ENCODE data around the gene TAF4. TPM values are rescaled to one million over a fixed set of nuclear protein-coding genes. Genes with fewer than 3 reads are reported as not detected.

Gene TAF4
- total and polyA plus RNA-seq, 2 of the 13 experiments (the other 11 are each of a cell fraction or from before 2014, with no cell fraction given): 5.9 to 12.0 TPM

GRCh38 chr20:62049342-62050165 lies 16.1 kb downstream of the TAF4 start (continued):
- TF ChIP-seq, protein P1, sequence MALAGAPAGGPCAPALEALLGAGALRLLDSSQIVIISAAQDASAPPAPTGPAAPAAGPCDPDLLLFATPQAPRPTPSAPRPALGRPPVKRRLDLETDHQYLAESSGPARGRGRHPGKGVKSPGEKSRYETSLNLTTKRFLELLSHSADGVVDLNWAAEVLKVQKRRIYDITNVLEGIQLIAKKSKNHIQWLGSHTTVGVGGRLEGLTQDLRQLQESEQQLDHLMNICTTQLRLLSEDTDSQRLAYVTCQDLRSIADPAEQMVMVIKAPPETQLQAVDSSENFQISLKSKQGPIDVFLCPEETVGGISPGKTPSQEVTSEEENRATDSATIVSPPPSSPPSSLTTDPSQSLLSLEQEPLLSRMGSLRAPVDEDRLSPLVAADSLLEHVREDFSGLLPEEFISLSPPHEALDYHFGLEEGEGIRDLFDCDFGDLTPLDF (CRISPR knock-in tag; IDR thresholded peaks at IDR 0.05): no peak
- TF ChIP-seq KAT7 (CRISPR knock-in tag; IDR thresholded peaks at IDR 0.05; ENCODE audit: borderline replicate concordance) (no peak), MIXL1 (CRISPR knock-in tag; IDR thresholded peaks at IDR 0.05) (no peak), HES4 (CRISPR knock-in tag; IDR thresholded peaks at IDR 0.05; ENCODE audit: borderline replicate concordance) (0 out of 2 replicates have a peak, but pooled peaks have one; percentile 24), HOXA3 (CRISPR knock-in tag; IDR thresholded peaks at IDR 0.05) (no peak), SCMH1 (CRISPR knock-in tag; IDR thresholded peaks at IDR 0.05; ENCODE audit: borderline replicate concordance) (no peak), SP140L (CRISPR knock-in tag; IDR thresholded peaks at IDR 0.05; ENCODE audit: borderline replicate concordance) (no peak), AGO2 (optimal IDR thresholded peaks at IDR 0.05; ENCODE audit: low read depth, low read length) (peak; percentile 5)
- TF ChIP-seq, protein P2, sequence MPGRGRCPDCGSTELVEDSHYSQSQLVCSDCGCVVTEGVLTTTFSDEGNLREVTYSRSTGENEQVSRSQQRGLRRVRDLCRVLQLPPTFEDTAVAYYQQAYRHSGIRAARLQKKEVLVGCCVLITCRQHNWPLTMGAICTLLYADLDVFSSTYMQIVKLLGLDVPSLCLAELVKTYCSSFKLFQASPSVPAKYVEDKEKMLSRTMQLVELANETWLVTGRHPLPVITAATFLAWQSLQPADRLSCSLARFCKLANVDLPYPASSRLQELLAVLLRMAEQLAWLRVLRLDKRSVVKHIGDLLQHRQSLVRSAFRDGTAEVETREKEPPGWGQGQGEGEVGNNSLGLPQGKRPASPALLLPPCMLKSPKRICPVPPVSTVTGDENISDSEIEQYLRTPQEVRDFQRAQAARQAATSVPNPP (CRISPR knock-in tag; IDR thresholded peaks at IDR 0.05): no peak

DNA sequence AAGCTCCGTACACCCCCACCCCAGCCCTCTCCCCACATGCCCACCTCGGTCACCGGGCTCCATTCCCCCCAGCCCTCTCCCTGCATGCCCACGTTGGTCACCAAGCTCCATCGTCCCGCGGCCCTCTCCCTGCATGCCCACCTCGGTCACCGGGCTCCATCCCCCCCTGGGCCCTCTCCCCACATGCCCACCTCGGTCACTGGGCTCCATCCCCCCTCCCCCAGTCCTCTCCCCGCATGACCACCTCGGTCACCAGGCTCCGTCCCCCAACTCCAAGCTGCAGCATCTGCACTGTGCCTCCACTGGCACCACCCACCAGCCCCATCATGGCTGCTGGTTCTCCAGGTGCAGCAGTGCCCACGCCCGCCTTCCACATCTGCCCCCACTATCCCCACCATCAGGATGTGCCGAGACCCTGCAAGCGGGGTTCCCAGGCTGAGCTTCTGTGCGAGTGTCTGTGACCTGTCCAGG lies 16.8 kb downstream of the TAF4 start:
- CTCF ChIA-PET (ENCODE audit: low intra/inter-chr PET ratio, low total read pairs): no interaction called here
- FAIRE-seq: no peak
- intact Hi-C loops (cut with micrococcal nuclease; ENCODE audit: unreplicated experiment) (no loop called here), in situ Hi-C loops (cut with HindIII; ENCODE audit: extremely low pct_ligation_motif_present, low pct_unique_long_range_greater_than_20kb) (no loop called here)
- WGBS (ENCODE audit: low lambda C conversion rate): 92% methylated on average over 18 of the region's 18 CpGs
- POLR2A ChIA-PET: no interaction called here
- no peak for DNase-seq (ENCODE audit: low spot score)
- Histone ChIP-seq H3K9ac (ENCODE audit: insufficient read depth, low read depth, low read length) (no peak overlapping the region), H3K4me3 (replicated peaks in 1 of 3; ENCODE audit: insufficient read depth in 1 of 3, low read depth in 2 of 3, low read length in 3 of 3) (no peak overlapping the region), H3K9me3 (ENCODE audit: low read length) (no peaks in the 10 kb centered on the region), H3K27me3 (ENCODE audit: control insufficient read depth in 1 of 2, insufficient read depth in 2 of 2, low read length in 2 of 2) (no peaks in the 10 kb centered on the region), H3K36me3 (replicated peaks in 1 of 2; ENCODE audit: control insufficient read depth in 1 of 2, insufficient read depth in 2 of 2, low read length in 2 of 2) (peaks cover 19% of the 10 kb centered on the region in 2 experiments; a peak in 4 of 5 replicates), H3K4me2 (ENCODE audit: low read depth, low read length) (no peak overlapping the region), H4K20me1 (ENCODE audit: insufficient read depth, low read length) (peaks cover 20% of the 10 kb centered on the region), H3K79me2 (ENCODE audit: insufficient read depth, low read length) (peaks cover 96% of the 10 kb centered on the region), H3K4me1 (ENCODE audit: insufficient read depth, low read length) (peaks cover 15% of the 10 kb centered on the region), H3K27ac (ENCODE audit: extremely low read length, insufficient read depth, low read length) (no peak overlapping the region), H2AFZ (ENCODE audit: low read length) (no peak overlapping the region)
- ATAC-seq: no peak
- no TSS peak for BruUV-seq (replicated peaks)
- no peak for TF ChIP-seq MXI1 (IDR thresholded peaks at IDR 0.05; ENCODE audit: borderline replicate concordance, low read depth, low read length)
- no peak for TF ChIP-seq DNMT3B (CRISPR knock-in tag; conservative IDR thresholded peaks at IDR 0.05)
- 0 out of 2 replicates have a peak, but pooled peaks have one; percentile 1 for TF ChIP-seq GABPA (IDR thresholded peaks at IDR 0.05; ENCODE audit: low read depth, low read length)
- TF ChIP-seq GABPA (CRISPR knock-in tag; IDR thresholded peaks at IDR 0.05; ENCODE audit: low read depth): no peak
- TF ChIP-seq GLMP (CRISPR knock-in tag; IDR thresholded peaks at IDR 0.05; ENCODE audit: borderline replicate concordance): no peak
- TF ChIP-seq TARDBP (CRISPR knock-in tag; IDR thresholded peaks at IDR 0.05): no peak
- no peak for TF ChIP-seq SRY (CRISPR knock-in tag; IDR thresholded peaks at IDR 0.05)
- TF ChIP-seq CREM (IDR thresholded peaks at IDR 0.05): no peak
- no peak for TF ChIP-seq CREM (CRISPR knock-in tag; IDR thresholded peaks at IDR 0.05)
- no peak for TF ChIP-seq ZNF576 (CRISPR knock-in tag; IDR thresholded peaks at IDR 0.05)
- no peak for TF ChIP-seq ZNF343 (CRISPR knock-in tag; IDR thresholded peaks at IDR 0.05)
- TF ChIP-seq ZNF350 (CRISPR knock-in tag; IDR thresholded peaks at IDR 0.05; ENCODE audit: borderline replicate concordance, low read depth): no peak
- no peak for TF ChIP-seq TMF1 (CRISPR knock-in tag; IDR thresholded peaks at IDR 0.05; ENCODE audit: low read depth)

All from HepG2 (cell line).